ENCODE data around the gene RIMS1.

DNA sequence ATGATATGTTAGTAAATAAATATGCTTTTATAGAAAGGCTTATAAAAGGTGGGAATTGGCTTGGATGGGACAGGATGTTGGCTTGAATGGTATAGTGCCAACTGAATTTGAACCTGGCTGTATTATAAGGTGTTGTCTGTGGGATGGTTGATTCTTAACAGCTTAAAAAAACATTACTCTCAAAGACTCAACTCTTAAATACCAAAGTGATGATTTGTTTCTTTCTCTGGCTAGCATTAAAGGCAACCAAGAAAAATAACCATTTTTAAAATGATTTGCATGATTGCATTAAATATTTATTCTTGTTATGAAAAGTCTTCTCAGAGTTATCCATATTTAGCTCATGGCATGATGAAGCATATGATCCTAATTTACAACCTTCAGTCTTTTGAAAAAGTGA is 216.2 kb downstream of the RIMS1 start:
- TF ChIP-seq, protein P1, sequence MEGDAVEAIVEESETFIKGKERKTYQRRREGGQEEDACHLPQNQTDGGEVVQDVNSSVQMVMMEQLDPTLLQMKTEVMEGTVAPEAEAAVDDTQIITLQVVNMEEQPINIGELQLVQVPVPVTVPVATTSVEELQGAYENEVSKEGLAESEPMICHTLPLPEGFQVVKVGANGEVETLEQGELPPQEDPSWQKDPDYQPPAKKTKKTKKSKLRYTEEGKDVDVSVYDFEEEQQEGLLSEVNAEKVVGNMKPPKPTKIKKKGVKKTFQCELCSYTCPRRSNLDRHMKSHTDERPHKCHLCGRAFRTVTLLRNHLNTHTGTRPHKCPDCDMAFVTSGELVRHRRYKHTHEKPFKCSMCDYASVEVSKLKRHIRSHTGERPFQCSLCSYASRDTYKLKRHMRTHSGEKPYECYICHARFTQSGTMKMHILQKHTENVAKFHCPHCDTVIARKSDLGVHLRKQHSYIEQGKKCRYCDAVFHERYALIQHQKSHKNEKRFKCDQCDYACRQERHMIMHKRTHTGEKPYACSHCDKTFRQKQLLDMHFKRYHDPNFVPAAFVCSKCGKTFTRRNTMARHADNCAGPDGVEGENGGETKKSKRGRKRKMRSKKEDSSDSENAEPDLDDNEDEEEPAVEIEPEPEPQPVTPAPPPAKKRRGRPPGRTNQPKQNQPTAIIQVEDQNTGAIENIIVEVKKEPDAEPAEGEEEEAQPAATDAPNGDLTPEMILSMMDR (IDR thresholded peaks at IDR 0.05; ENCODE audit: insufficient read depth, low read depth, low read length) = no peak
- TF ChIP-seq EZH2 (IDR thresholded peaks at IDR 0.05; ENCODE audit: insufficient read depth, low read length) = no peak

Measured in astrocyte (in vitro differentiated cells and primary cell).